ENCODE results near the gene LYZL4.

LYZL4 gene

GRCh38 chr3:42402394-42403096 is 7.9 kb downstream of the LYZL4 start:
- no peak overlapping the region for H3K4me3 ChIP-seq (ENCODE audit: low read length)
- no peak for DNase-seq (ENCODE audit: low read depth)
- TF ChIP-seq CTCF (IDR thresholded peaks at IDR 0.05; ENCODE audit: insufficient read depth, low read depth, low read length, missing control alignments): no peak

- no peak for DNase-seq (ENCODE audit: low read depth)
- TF ChIP-seq CTCF (IDR thresholded peaks at IDR 0.05; ENCODE audit: insufficient read depth, low read depth, low read length, missing control alignments): no peak
- no peak overlapping the region for H3K4me3 ChIP-seq (ENCODE audit: low read length)
These were observed 12.3 kb downstream of the LYZL4 start for GRCh38 chr3:42398080-42398479.

GRCh38 chr3:42397644-42398043 is 12.8 kb downstream of the LYZL4 start:
- TF ChIP-seq CTCF (IDR thresholded peaks at IDR 0.05; ENCODE audit: insufficient read depth, low read depth, low read length, missing control alignments): no peak
- no peak overlapping the region for H3K4me3 ChIP-seq (ENCODE audit: low read length)
- no peak for DNase-seq (ENCODE audit: low read depth)

- no peak for TF ChIP-seq CTCF (IDR thresholded peaks at IDR 0.05; ENCODE audit: insufficient read depth, low read depth, low read length, missing control alignments)
- DNase-seq (ENCODE audit: low read depth): no peak
- H3K4me3 ChIP-seq (ENCODE audit: low read length): no peak overlapping the region
These were observed 15.7 kb downstream of the LYZL4 start for GRCh38 chr3:42394579-42395288.

GRCh38 chr3:42387802-42388651 is 22.4 kb downstream of the LYZL4 start:
- DNase-seq (ENCODE audit: low read depth): peak; percentile 13
- no peak for TF ChIP-seq CTCF (IDR thresholded peaks at IDR 0.05; ENCODE audit: insufficient read depth, low read depth, low read length, missing control alignments)
- no peak overlapping the region for H3K4me3 ChIP-seq (ENCODE audit: low read length)

- no peak for DNase-seq (ENCODE audit: low read depth)
- H3K4me3 ChIP-seq (ENCODE audit: low read length): no peak overlapping the region
- TF ChIP-seq CTCF (IDR thresholded peaks at IDR 0.05; ENCODE audit: insufficient read depth, low read depth, low read length, missing control alignments): no peak
These were observed 28.8 kb downstream of the LYZL4 start for GRCh38 chr3:42381551-42382082.

All from epithelial cell of esophagus (primary cell).